ENCODE measurements around the gene SEMA3D. TPM values are rescaled to one million over a fixed set of nuclear protein-coding genes. Genes with fewer than 3 reads are reported as not detected.

The SEMA3D gene
- total RNA-seq, 1 donor: 3.0 TPM

DNA sequence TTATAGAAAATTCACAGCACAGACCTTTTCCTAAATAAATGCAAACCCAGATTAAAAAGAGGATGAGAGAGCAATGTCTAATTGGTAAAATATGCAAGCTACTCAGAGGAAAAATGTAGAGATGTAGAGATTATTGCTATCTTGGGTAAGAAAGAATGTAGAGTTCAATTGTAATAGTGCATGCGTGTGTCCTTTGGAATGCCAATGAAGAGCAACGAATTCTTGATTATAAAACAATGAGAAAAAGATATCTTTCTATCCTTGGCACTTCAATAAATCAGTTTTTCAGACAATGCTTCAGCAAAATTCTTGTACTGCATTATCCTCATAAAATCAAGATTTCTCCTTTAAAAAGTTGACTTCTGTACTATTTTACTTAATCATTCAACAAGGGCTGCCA is 50.9 kb downstream of the SEMA3D start:
- peak; percentile 25 for DNase-seq (ENCODE audit: low read depth)
- TF ChIP-seq, protein P1, sequence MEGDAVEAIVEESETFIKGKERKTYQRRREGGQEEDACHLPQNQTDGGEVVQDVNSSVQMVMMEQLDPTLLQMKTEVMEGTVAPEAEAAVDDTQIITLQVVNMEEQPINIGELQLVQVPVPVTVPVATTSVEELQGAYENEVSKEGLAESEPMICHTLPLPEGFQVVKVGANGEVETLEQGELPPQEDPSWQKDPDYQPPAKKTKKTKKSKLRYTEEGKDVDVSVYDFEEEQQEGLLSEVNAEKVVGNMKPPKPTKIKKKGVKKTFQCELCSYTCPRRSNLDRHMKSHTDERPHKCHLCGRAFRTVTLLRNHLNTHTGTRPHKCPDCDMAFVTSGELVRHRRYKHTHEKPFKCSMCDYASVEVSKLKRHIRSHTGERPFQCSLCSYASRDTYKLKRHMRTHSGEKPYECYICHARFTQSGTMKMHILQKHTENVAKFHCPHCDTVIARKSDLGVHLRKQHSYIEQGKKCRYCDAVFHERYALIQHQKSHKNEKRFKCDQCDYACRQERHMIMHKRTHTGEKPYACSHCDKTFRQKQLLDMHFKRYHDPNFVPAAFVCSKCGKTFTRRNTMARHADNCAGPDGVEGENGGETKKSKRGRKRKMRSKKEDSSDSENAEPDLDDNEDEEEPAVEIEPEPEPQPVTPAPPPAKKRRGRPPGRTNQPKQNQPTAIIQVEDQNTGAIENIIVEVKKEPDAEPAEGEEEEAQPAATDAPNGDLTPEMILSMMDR (IDR thresholded peaks at IDR 0.05; ENCODE audit: insufficient read depth, low read depth, low read length): no peak
- no peak overlapping the region for H3K4me3 ChIP-seq (ENCODE audit: low read depth, low read length)

DNA sequence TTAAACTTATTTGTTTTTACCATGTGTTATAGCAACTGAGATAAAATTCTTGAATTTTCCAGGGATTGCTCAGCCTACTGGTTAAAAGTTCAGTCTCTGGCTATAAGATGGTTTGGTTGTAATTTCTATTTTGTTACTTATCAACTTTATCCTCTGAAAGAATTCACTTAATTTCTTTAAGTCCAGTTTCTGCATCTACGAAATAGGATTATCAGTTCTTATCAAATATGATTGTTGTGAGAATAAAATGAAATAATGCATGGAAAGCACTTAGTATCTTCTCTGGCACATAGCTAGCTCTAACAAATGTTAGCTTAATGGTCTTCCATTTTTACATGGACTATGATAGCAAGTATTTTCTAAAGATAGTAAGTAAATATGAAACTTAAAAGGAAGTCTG is 53.3 kb downstream of the SEMA3D start:
- DNase-seq (ENCODE audit: low read depth): no peak
- H3K4me3 ChIP-seq (ENCODE audit: low read depth, low read length): no peak overlapping the region
- TF ChIP-seq, protein P1 (IDR thresholded peaks at IDR 0.05; ENCODE audit: insufficient read depth, low read depth, low read length): no peak

DNA sequence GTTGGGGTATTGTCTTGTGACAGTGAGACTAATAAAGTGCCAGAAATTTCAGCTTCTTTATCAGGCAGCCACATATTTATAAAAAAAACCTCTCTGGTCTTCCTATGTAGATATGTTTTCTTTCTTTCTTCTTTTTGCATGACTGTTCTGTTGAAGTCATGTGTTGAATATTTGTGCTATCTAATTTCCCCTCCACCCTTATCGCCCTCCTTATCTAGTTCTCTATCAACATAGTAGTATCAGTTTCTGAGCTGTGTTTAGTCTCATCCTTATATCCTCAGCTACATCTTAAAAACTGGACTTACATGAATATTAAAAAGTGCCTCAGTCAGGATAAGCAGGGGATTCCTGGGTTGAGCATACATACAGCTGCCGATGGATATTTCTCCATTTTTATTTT is 53.9 kb downstream of the SEMA3D start:
- DNase-seq (ENCODE audit: low read depth): no peak
- no peak overlapping the region for H3K4me3 ChIP-seq (ENCODE audit: low read depth, low read length)
- TF ChIP-seq, protein P1 (IDR thresholded peaks at IDR 0.05; ENCODE audit: insufficient read depth, low read depth, low read length): no peak

DNA sequence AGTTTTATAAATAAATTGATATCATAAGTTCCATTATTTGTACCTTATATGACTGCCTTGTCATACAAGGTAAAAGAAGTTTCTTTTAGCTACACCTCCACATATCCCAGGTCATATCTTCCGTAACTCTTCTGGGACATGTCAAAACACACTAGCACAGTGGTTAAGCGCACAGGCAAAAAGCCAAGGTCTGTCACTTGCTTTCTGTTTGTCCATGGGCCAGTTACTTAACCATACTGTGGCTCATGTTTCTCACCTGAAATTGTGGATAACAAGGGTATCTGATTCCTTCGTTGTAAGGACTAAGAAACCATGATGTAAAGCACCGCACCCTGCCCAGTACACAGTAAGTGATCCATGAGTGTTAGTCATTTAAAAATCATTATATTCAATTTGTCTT is 56.2 kb downstream of the SEMA3D start:
- DNase-seq (ENCODE audit: low read depth): no peak
- TF ChIP-seq, protein P1 (IDR thresholded peaks at IDR 0.05; ENCODE audit: insufficient read depth, low read depth, low read length): no peak
- H3K4me3 ChIP-seq (ENCODE audit: low read depth, low read length): no peak overlapping the region

DNA sequence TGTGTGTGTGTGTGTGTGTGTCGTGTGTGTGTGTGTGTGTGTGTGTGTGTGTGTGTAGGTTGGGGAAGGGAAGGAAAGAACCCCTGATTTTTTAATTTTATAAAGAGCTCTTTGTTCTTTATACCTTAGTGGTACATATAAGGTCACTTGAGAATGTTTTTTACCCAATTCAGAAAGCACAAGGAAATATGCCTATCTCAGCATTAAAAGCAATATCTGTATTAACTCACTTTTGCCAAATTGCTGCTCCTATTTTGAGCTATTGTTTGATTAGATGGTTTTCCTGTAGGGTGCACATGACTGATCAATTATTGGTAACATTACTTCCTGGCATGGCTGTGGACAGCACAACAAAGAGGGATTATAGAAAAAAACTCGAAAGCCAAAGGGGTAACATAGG is 60.5 kb downstream of the SEMA3D start:
- TF ChIP-seq, protein P1 (IDR thresholded peaks at IDR 0.05; ENCODE audit: insufficient read depth, low read depth, low read length): no peak
- H3K4me3 ChIP-seq (ENCODE audit: low read depth, low read length): no peak overlapping the region
- DNase-seq (ENCODE audit: low read depth): no peak

DNA sequence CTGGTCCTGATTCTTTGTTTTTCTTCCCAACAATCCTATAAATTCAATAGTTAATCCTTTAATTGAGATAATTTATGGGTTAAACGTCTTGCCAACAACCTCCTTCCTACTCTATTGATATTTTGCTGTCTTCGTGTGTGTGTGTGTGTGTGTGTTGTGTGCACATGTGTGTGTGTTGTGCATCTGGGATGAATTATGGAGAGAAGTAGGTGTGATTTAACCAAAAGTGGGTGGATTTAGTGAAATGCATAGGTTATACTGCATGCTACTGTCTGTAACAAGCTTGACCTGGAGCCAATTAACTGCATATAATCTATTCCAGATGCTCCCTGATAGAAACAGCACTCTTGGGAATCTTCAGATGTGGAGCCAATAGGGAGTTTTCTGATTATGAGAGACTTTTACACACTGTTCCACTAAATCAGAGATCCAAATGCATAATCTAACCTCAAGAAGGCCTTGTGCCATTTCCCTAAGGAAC is 61.2 kb downstream of the SEMA3D start:
- no peak overlapping the region for H3K4me3 ChIP-seq (ENCODE audit: low read depth, low read length)
- TF ChIP-seq, protein P1 (IDR thresholded peaks at IDR 0.05; ENCODE audit: insufficient read depth, low read depth, low read length): no peak
- peak; percentile 22 for DNase-seq (ENCODE audit: low read depth)

DNA sequence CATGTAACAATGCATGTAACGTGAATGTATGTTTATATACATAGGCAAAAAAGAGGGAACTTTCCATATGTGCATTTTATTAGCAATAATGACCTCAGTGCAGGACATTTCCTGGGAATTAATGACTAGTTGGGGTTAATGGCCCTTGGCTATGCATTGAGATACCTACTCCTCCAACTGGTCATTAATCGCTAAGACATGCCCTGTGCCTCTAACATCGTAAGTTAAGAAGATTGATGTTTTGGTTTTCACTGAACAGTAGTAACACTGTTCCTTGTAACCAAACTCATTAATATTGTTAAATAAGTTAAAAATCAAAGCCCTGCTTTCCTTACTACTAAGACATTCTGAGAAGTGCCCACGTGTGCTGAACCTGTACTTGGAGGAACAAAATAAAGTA is 61.7 kb downstream of the SEMA3D start:
- H3K4me3 ChIP-seq (ENCODE audit: low read depth, low read length): no peak overlapping the region
- no peak for DNase-seq (ENCODE audit: low read depth)
- TF ChIP-seq, protein P1 (IDR thresholded peaks at IDR 0.05; ENCODE audit: insufficient read depth, low read depth, low read length): no peak
